Eye (tissue), 1 donor: ENCODE measurements around the gene DNAI7.

Source experiments
- DNase-seq: peaks from one replicate; pipeline ENCODE4 v3.0.0-alpha.2; 2015

DNAI7 gene

DNA sequence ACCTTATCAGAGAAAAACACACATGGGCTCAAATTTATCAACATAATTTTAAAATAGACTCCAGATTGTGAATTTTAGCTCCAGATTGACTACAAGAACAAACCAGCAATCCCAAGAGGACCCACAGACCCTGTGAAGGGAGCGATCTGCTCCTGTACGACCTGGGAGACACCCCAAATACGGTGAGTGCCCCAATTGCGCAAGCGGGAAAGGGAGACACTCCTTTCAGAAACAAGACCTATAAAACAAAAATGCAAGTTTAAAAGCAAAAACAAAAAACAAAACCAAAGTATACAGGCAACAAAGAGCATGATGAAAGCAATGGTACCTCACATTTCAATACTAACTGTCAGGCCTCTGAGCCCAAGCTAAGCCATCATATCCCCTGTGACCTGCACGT is 32.1 kb downstream of the DNAI7 start:
- DNase-seq, result no peak

- no peak for DNase-seq
Observed at GRCh38 chr12:25156061-25156460, 38.9 kb downstream of the DNAI7 start.

- DNase-seq, result peak; percentile 50
Observed at GRCh38 chr12:25155022-25155576, 39.9 kb downstream of the DNAI7 start.

DNA sequence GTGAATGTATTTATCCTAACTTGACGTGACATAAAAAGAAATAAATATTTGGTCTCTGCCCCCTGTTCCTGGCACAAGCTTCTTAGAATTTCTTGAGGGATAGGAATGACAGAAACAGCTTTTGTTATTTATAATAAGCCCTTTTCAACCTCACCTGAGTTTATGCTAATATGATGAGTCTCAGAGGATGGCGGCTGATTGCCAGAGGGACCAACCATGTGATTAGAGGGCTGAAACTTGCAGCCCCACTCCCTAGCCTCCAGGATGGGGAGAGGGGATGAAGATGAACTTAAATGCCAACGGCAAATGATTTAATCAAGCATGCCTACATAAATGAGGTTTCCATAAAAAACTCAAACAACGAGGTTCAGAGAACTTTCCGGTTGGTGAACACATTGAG is 42.9 kb downstream of the DNAI7 start:
- no peak for DNase-seq

DNA sequence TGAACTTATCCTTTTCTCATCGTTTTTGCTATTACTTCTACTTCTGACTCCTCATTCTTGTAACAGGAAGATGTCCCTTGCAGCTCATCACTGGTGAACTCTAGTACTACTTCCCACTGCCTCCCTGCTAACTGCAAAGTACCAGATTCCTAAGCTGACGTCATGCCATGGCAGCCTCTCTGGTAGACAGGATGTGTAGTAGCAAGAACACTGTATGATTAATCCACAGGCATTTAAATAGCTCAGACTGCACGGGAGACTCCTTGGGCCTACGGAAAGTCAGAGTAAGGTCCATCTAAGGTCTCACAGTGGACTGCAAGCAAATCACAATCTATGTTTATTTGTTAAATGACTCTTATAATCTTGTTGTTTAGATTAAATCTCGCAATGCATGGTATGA is 43.5 kb downstream of the DNAI7 start:
- DNase-seq, result peak; percentile 56

- no peak for DNase-seq
Observed at GRCh38 chr12:25146686-25147085, 48.3 kb downstream of the DNAI7 start.

DNA sequence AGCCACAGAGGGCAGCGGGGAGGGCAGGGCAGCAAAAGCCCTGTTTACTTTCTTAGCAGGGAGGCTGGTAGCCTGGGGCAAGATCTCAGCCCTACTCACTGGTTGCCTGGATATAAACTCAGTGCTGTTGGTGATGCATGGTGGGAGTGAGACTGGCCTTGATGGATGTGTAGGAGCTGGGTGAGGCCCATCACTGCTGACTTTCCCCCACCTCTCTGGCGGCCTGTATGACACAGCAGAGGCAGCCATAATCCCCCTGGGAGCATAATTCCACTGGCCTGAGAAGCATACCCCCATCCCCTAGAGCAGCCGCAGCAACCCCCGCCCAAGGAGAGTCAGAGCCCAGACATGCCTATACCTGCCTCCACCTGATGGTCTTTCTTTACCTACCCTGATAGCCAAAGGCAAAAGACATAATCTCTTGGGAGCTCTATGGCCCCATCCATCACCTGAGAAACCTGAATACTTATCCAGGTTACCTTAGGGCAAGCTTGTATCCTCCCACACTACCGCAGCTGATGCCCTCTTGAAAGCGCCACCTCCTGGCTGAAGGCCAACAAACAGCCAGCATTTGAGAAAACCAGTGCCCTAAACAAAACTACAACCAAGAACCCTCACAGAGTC is 59.3 kb downstream of the DNAI7 start:
- DNase-seq, result no peak

DNA sequence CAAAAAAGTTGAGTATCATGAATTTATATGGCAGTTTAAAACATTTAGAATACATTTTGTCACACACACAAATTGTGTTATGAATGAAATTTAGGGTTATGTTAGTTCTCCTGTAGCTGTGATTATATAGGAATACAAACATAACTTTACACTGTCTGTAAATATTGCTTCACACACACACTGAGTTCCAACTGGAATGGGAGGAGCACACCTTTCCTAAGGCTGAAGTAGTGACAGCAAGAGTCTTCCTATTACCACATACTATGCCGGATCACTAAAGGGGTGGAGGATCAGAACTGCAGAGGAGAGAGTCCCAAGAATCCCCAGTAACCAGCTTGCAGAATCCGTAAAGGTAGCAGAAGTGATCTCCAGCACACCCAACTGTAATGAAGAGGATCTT is 63.7 kb downstream of the DNAI7 start:
- DNase-seq, result no peak

GRCh38 chr12:25130741-25131188 is 64.2 kb downstream of the DNAI7 start:
- DNase-seq, result peak; percentile 62

GRCh38 chr12:25126746-25127145 is 68.2 kb downstream of the DNAI7 start:
- no peak for DNase-seq

DNA sequence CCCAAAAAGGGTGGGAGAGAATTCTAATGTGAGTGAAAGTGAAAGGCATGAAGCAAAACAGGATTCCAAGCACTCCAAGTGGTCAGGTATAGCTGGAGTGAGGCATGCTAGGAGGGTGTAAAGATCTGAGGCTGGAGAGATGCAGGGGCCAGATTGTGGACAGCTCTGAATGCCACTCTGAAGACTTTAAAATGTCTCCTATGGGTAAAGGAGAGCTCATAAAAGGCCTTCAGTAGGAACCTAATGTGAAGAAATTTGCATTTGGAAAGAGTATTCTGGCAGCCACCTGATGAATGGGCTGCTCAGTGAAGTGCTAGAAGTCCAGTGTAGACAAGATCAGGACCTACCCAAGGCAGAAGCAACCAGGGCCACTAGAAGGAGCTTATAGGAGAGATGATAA is 68.9 kb downstream of the DNAI7 start:
- DNase-seq, result no peak

- DNase-seq, result no peak
Observed at GRCh38 chr12:25124493-25124892, 70.5 kb downstream of the DNAI7 start.

- DNase-seq, result no peak
Observed at GRCh38 chr12:25123126-25123525, 71.8 kb downstream of the DNAI7 start.

- no peak for DNase-seq
Observed at GRCh38 chr12:25121916-25122315, 73.0 kb downstream of the DNAI7 start.

GRCh38 chr12:25121110-25121509 is 73.8 kb downstream of the DNAI7 start:
- DNase-seq, result no peak

- DNase-seq, result no peak
Observed at GRCh38 chr12:25119020-25119419, 75.9 kb downstream of the DNAI7 start.

DNA sequence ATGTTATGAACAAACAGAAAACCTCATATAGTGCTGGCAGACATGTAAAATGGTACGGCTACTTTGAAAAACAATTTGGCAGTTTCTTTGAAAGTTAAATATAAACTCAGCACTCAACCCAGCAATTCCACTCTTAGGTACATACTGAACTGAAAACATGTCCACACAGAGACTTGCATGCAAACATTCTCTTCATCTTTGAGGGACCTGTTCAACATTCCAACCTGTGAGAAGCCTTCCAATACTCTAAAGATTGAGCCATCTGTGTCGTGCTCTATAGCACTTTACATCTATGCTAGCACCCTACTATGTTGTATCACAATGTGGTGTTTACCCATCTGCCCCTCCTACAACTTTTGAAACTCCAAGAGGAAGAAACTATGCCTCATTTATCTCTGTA is 79.3 kb downstream of the DNAI7 start:
- no peak for DNase-seq

GRCh38 chr12:25113651-25114050 is 81.3 kb downstream of the DNAI7 start:
- no peak for DNase-seq

DNA sequence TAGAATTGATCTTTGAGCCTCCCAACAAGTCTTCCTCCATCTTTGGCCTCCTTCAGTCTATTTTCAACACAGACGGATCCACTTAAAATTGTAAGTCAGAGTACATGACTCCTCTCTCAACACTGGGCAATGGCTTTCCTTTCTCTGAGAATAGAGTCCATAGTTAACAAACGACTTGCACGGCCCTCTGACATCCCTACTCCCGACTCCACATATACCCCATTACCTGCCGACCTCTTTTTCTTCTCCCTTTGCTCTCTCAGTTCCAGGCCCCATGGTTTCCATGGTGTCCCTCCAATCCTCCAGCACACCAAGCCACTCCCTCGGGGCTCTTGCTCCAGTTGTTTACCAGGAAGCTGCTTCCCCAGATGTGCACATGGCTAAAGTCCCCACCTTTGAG is 84.7 kb downstream of the DNAI7 start:
- no peak for DNase-seq

DNA sequence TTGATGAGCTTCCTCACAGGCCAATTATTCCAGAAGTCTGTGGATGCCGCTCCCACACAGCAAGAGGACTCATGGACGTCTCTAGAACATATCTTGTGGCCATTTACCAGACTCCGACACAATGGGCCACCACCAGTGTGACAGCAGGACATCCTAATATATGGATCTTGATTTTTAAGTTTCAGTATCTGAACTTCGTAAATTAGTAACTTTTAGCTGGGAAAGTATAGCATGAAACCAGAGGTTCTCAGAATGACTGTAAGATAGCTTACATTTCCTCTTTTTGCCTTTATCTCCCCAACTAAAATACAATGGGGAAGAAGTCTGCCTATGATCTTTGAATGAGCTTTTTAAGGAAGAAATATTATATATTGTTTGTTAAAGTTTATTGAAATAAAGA is 87.0 kb downstream of the DNAI7 start:
- no peak for DNase-seq

DNA sequence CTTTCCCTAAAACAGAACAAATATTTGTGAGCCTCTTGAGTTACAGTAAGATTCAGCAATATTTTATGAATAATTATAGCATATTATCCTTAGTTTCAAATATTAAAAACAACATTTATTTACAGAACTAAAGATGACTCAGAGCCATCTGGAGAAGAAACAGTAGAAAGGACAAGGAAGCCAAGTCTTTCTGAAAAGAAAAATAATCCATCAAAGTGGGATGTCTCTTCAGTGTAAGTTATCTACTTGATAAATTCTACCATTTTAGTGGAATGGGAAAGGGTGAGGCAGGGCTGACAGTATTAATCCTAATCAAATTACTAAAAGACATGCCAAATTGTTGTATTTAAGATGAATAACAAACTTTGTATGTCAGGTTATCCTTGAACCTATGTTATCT is 88.1 kb downstream of the DNAI7 start:
- DNase-seq, result no peak

- peak; percentile 10 for DNase-seq
Observed at GRCh38 chr12:25102402-25102801, 92.6 kb downstream of the DNAI7 start.

DNA sequence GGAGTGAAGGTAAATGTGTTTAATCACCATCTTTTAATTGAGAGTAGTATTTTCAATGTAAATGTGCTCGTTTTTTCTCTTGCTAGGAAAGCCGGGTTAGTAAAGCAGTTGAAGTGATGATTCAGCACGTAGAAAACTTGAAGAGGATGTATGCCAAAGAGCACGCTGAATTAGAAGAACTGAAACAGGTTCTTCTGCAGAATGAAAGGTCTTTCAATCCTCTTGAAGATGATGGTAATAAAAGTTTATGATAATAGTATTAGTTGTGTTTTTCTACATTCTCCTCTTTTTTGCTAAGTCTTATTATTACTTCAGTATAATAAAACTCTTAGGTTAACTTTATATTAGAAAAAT is 93.9 kb downstream of the DNAI7 start:
- no peak for DNase-seq

GRCh38 chr12:25100194-25101091 is 94.5 kb downstream of the DNAI7 start:
- DNase-seq, result no peak
